GM12865 (cell line): ENCODE measurements around the gene SNX24.

Experiments used
- DNase-seq: peaks from one replicate; pipeline ENCODE4 v3.0.0; 2010; ENCODE audit warnings: low read depth
- H3K4me3 ChIP-seq: 2 replicates; pipeline ENCODE4 v1.5.1; 2011; ENCODE audit warnings: mild to moderate bottlenecking, low read depth, low read length, control low read depth
- TF ChIP-seq, protein P1 (sequence below): IDR thresholded peaks from 2 replicates; pipeline ENCODE4 v1.5.1; 2011; ENCODE audit warnings: low read length, control low read depth, low read depth, inconsistent platforms; ENCODE audit not compliant: insufficient read depth; ENCODE audit errors: missing control alignments

The SNX24 gene

DNA sequence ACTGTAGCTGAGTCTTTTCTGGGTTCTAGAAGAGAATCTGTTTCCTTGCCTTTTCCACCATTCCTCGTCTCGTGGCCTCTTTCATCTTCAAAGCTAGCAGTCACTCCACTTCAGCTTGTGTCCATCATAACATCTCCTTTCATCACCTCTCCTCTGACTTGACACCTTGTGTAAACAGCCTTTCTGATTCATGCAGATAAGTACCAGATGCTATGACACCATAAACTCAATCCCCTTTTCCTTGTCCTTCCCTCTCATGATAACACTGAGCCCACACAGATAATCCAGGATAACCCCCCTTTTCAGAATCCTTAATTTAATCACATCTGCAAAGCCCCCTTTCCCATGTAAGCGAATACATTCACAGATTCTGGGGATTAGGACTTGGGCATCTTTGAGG is 95.5 kb downstream of the SNX24 start:
- TF ChIP-seq, protein P1, sequence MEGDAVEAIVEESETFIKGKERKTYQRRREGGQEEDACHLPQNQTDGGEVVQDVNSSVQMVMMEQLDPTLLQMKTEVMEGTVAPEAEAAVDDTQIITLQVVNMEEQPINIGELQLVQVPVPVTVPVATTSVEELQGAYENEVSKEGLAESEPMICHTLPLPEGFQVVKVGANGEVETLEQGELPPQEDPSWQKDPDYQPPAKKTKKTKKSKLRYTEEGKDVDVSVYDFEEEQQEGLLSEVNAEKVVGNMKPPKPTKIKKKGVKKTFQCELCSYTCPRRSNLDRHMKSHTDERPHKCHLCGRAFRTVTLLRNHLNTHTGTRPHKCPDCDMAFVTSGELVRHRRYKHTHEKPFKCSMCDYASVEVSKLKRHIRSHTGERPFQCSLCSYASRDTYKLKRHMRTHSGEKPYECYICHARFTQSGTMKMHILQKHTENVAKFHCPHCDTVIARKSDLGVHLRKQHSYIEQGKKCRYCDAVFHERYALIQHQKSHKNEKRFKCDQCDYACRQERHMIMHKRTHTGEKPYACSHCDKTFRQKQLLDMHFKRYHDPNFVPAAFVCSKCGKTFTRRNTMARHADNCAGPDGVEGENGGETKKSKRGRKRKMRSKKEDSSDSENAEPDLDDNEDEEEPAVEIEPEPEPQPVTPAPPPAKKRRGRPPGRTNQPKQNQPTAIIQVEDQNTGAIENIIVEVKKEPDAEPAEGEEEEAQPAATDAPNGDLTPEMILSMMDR: no peak
- H3K4me3 ChIP-seq: no peak overlapping the region
- no peak for DNase-seq

DNA sequence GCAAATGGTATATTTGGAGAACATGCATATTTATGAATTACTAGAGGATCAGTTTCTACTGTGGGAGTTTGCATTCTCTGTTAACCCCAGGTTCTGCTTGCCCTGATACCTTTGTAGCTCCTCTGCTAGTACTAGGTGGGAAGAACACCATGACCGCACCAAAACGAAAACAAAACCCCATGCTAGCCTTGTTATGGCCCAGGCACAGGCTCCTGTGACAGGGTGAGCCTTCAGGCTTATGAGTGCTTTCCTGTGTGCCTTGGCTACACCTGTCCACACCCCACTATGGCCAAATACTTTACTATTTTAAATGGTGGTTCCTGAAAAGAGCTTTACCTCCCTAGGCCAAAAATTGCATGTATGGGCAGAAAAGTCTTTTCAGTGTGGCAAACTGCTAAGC is 96.3 kb downstream of the SNX24 start:
- no peak overlapping the region for H3K4me3 ChIP-seq
- TF ChIP-seq, protein P1: no peak
- DNase-seq: no peak

DNA sequence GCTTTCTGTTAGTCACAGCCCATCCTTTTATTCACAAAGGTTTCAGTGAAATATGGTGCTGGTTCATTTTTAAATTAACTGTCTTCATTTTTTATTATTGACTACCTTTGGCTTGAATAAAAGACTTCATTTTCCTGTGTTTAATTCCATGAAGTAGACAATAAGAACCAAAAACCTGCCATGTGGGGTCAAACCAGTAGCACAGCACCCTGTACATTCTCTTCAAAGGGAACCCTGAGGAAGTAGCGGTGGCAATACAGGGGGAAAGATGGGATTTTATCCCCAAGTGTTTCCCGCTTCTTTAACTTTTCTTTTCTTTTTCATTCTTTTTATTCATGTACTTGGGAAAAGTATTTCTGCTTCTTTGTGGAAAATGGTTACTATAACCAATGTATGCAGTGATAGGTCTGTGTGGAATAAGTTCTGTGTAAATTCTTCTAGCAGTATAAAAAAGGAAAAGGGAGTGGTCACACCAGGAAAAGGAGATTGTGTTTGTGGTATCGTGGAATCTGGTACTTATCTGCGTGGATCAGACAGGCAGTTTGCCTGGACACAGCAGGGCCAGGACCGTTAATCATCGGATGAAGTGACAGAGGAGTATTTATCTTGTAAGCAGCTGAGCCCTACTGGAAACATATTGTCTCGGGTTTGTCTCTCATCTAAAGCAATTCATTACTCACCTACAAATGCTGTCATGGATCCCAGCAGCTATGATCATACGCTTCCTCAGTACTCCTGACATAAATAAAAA is 96.9 kb downstream of the SNX24 start:
- DNase-seq: no peak
- no peak overlapping the region for H3K4me3 ChIP-seq
- TF ChIP-seq, protein P1: no peak

DNA sequence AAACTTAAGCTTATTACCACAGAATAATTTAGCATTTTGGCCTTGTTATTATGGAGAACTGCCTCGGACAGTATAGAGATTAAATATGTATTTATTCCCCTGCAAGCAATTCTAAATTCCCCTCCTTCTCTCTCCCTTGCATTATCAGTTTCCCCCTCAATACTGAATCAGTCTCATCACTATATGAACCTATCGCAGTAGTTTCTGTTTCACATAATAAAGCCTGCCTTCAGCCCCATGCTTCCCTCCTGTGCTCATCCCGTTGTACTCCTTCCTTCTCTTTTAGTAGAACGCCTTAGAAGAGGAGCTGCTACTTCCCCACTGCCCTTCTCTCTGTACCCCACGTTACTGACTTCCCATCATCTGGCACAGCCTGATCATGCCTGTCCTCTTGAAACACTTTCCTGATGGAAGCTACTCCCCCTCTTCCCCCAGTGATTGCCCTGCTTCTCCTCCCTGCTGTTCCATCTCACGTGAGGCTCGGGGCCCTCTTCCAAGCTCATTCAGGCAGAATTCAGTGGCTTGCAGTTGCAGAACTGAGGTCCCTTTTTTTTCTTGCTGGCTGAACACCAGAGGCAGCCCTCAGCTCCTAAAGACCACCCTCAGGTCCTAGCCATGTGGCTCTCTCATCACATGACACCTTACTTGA is 97.8 kb downstream of the SNX24 start:
- no peak for DNase-seq
- no peak overlapping the region for H3K4me3 ChIP-seq
- TF ChIP-seq, protein P1: no peak

DNA sequence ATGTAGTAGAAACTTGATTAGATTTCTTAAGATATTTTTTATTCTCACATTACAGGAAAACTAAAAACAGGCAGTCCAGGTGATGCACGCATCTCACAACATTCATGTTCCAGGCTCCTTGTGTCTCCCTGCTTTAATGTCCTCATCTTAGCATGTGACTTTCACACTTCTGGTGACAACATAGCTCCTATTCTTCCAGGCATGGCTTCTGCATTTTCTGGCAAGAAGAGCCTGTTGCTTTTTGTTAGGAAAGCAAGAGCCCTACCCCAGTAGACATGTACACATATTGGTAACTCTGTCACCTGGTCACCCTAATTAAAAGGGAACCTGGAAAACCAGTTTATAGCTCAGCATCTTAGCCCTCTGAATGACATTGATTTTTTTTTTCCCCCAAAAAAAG is 98.6 kb downstream of the SNX24 start:
- no peak for DNase-seq
- no peak overlapping the region for H3K4me3 ChIP-seq
- TF ChIP-seq, protein P1: no peak

DNA sequence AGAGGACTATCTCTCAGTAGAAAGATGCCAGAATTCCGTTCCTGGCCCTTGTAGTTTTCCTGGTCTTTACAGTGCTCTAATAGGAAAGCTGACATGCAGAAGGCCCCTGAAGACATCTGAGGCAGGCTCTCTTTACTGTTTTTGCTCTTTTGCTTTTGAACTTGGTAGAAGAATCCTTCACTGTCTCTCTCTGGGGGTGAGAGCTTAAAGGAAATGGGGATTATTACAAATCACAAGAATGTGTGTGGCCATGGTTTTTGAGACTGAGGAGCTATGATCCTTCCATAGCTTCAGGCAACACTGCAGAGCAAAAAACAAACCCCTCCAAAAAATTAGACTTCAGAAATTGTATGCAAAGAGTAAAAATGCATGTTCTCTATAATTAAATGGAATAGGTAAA is 102.0 kb downstream of the SNX24 start:
- H3K4me3 ChIP-seq: no peak overlapping the region
- no peak for DNase-seq
- TF ChIP-seq, protein P1: no peak
